Astrocyte (in vitro differentiated cells and primary cell): ENCODE results near the gene ASIC3. TPM values are rescaled to one million over a fixed set of nuclear protein-coding genes. Genes with fewer than 3 reads are reported as not detected.

Experiments
- DNase-seq: peaks from one replicate; pipeline ENCODE4 v3.0.0-alpha.2; 2010; ENCODE audit warnings: low read depth
- FAIRE-seq: peaks from 2 replicates; lab custom pipeline; 2011; peaks lifted over from hg19 to GRCh38; lab: Jason Lieb, UNC
- H2AFZ ChIP-seq: 2 replicates; pipeline ENCODE4 v1.6.0; 2012; ENCODE audit warnings: low read depth, low read length, inconsistent platforms
- H3K27ac ChIP-seq: 2 replicates; pipeline ENCODE4 v1.5.1; 2011; ENCODE audit warnings: low read depth, low read length, inconsistent platforms
- H3K27me3 ChIP-seq: 2 replicates; pipeline ENCODE4 v1.6.0; 2011; ENCODE audit warnings: low read length, inconsistent platforms; ENCODE audit not compliant: insufficient read depth
- H3K36me3 ChIP-seq: 2 replicates; pipeline ENCODE4 v1.5.1; 2011; ENCODE audit warnings: low read length, inconsistent platforms; ENCODE audit not compliant: insufficient read depth
- H3K4me1 ChIP-seq: 2 replicates; pipeline ENCODE4 v1.5.1; 2011; ENCODE audit warnings: low read length, inconsistent platforms; ENCODE audit not compliant: insufficient read depth
- H3K4me2 ChIP-seq: 2 replicates; pipeline ENCODE4 v1.6.0; 2012; ENCODE audit warnings: low read length, inconsistent platforms
- H3K4me3 ChIP-seq: 2 replicates; pipeline ENCODE4 v1.5.1; 2011; ENCODE audit warnings: low read depth, mild to moderate bottlenecking, low read length, inconsistent platforms; ENCODE audit not compliant: insufficient read depth
- H3K79me2 ChIP-seq: 2 replicates; pipeline ENCODE4 v1.6.0; 2012; ENCODE audit warnings: mild to moderate bottlenecking, low read length, inconsistent platforms; ENCODE audit not compliant: insufficient read depth
- H3K9ac ChIP-seq: 2 replicates; pipeline ENCODE4 v1.6.0; 2012; ENCODE audit warnings: mild to moderate bottlenecking, low read length, inconsistent platforms
- H3K9me3 ChIP-seq: 2 replicates; pipeline ENCODE4 v1.5.1; 2012; ENCODE audit warnings: low read depth, mild to moderate bottlenecking, low read length, inconsistent platforms; ENCODE audit not compliant: insufficient read depth
- H4K20me1 ChIP-seq: 2 replicates; pipeline ENCODE4 v1.6.0; 2012; ENCODE audit warnings: low read length, inconsistent platforms; ENCODE audit not compliant: insufficient read depth
- H3K27ac Mint-ChIP-seq: one replicate; pipeline ENCODE4 v1.8.0; 2021; ENCODE audit warnings: mild to moderate bottlenecking, mixed read lengths; ENCODE audit not compliant: unreplicated experiment
- H3K27me3 Mint-ChIP-seq: one replicate; pipeline ENCODE4 v1.8.0; 2021; ENCODE audit warnings: low read depth, mixed read lengths; ENCODE audit not compliant: unreplicated experiment
- H3K36me3 Mint-ChIP-seq: one replicate; pipeline ENCODE4 v1.8.0; 2021; ENCODE audit warnings: low read depth, mixed read lengths; ENCODE audit not compliant: unreplicated experiment
- H3K4me1 Mint-ChIP-seq: one replicate; pipeline ENCODE4 v1.8.0; 2021; ENCODE audit warnings: low read depth, mixed read lengths; ENCODE audit not compliant: unreplicated experiment
- H3K4me3 Mint-ChIP-seq: one replicate; pipeline ENCODE4 v1.8.0; 2021; ENCODE audit warnings: mild to moderate bottlenecking, moderate library complexity, mixed read lengths; ENCODE audit not compliant: unreplicated experiment
- H3K9me3 Mint-ChIP-seq: one replicate; pipeline ENCODE4 v1.8.0; 2021; ENCODE audit warnings: mild to moderate bottlenecking, mixed read lengths; ENCODE audit not compliant: unreplicated experiment
- CTCF ChIP-seq: IDR thresholded peaks from 2 replicates; pipeline ENCODE4 v1.5.1; 2011; ENCODE audit warnings: low read depth, mild to moderate bottlenecking, inconsistent platforms, low read length, moderate library complexity; ENCODE audit not compliant: insufficient read depth
- EZH2 ChIP-seq: IDR thresholded peaks from 2 replicates; pipeline ENCODE4 v1.6.1; 2012; ENCODE audit warnings: mild to moderate bottlenecking, low read length, inconsistent platforms; ENCODE audit not compliant: insufficient read depth
- total RNA-seq: library from RNA; stranded (reverse); gene quantifications from 2 replicates; pipeline ENCODE4 v1.2.1, GENCODE V29; 2021

Gene ASIC3
- total RNA-seq, 1 donor from 2014 or later: 3.9 TPM

DNA sequence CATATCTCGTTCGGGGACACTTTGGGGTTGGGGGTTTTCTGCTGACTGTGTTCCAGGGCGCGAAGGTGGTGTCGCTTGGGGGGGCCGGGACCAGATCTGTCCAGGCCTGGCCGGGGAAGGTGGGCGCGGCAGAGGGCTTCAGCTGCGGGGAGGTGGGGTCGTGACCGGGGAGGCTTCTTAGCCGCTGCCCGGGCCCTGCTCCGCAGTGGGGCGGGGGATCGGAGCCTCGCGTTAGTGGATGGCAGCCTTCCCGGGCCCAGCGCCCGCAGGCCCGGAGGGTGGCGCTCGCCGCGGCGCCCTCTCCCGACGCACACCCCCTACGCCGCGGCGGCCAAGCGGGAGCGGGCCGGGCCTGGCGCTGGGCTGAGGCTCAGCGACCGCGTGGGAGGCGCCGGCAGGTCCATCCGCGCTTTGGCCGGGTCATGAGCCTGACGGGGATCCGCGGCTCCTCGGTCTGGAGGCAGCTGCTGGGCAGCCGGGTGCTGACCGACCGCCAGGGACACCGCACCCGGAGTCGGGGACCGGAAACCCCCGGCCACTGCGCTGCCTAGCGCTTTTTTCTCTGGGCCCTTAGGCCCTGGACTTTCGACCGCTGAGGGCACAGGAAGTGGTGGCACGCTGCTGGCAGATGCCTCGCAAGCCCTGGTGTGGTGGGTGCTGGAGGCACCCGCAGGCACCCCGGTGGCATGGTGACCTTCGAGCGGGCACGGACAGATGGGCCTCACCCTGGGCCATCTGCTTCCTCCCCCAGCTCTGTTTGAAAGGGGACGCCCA, 39.1 kb downstream of the ASIC3 start:
- H3K9ac ChIP-seq: peak overlapping the region; percentile 82
- H3K79me2 ChIP-seq: peaks cover 61% of the 10 kb centered on the region
- no peaks in the 10 kb centered on the region for H3K9me3 Mint-ChIP-seq
- H3K4me3 Mint-ChIP-seq: peak overlapping the region; percentile 92
- H3K4me2 ChIP-seq: peak overlapping the region; percentile 99
- no peak for FAIRE-seq
- peak overlapping the region; percentile 83 for H3K4me3 ChIP-seq
- no peaks in the 10 kb centered on the region for H3K9me3 ChIP-seq
- peaks cover 36% of the 10 kb centered on the region for H3K4me1 ChIP-seq
- no peaks in the 10 kb centered on the region for H3K27me3 ChIP-seq
- peaks cover 53% of the 10 kb centered on the region for H4K20me1 ChIP-seq
- peaks cover 35% of the 10 kb centered on the region for H3K4me1 Mint-ChIP-seq
- H3K36me3 Mint-ChIP-seq: peaks cover 4% of the 10 kb centered on the region
- H3K27ac Mint-ChIP-seq: peak overlapping the region; percentile 83
- H3K27ac ChIP-seq: peak overlapping the region; percentile 59
- no peaks in the 10 kb centered on the region for H3K27me3 Mint-ChIP-seq
- peak overlapping the region; percentile 63 for H2AFZ ChIP-seq
- no peaks in the 10 kb centered on the region for H3K36me3 ChIP-seq
- peak; percentile 34 for DNase-seq
- TF ChIP-seq EZH2: no peak

- Mint-ChIP-seq H3K27ac (peak overlapping the region; percentile 83), H3K27me3 (no peaks in the 10 kb centered on the region), H3K4me3 (peak overlapping the region; percentile 88), H3K9me3 (no peaks in the 10 kb centered on the region), H3K36me3 (peaks cover 5% of the 10 kb centered on the region), H3K4me1 (peaks cover 34% of the 10 kb centered on the region)
- Histone ChIP-seq H3K4me1 (peaks cover 32% of the 10 kb centered on the region), H3K9ac (peak overlapping the region; percentile 82), H2AFZ (no peak overlapping the region), H4K20me1 (peaks cover 61% of the 10 kb centered on the region), H3K9me3 (no peaks in the 10 kb centered on the region), H3K79me2 (peaks cover 65% of the 10 kb centered on the region), H3K27me3 (no peaks in the 10 kb centered on the region), H3K27ac (peak overlapping the region; percentile 61), H3K36me3 (no peaks in the 10 kb centered on the region), H3K4me3 (peak overlapping the region; percentile 83), H3K4me2 (peak overlapping the region; percentile 99)
- TF ChIP-seq CTCF (no peak), EZH2 (no peak)
- FAIRE-seq (no peak), DNase-seq (no peak)
These were observed 39.9 kb downstream of the ASIC3 start for GRCh38 chr7:151088019-151088855.
